Body of pancreas (tissue), 4 donors: ENCODE data around the gene DIAPH3.

ENCODE experiments used
- CTCF ChIP-seq, 7 experiments: fragments of 450-650 bp in 4 of 7; fragments of 200-600 bp in 3 of 7; sonication (generic) in 3 of 7; IDR thresholded peaks; one replicate each; pipeline ENCODE4 v1.5.1; 2016 to 2019; ENCODE audit warnings: antibody characterized with exemption in 7 of 7
- POLR2A ChIP-seq, 3 donors: fragments of 450-650 bp; IDR thresholded peaks; one replicate each; pipeline ENCODE4 v1.6.1; 2016; ENCODE audit warnings: antibody characterized with exemption in 3 of 3, mild to moderate bottlenecking in 2 of 3

GRCh38 chr13:59856281-59856810, 307.4 kb downstream of the DIAPH3 start:
- TF ChIP-seq POLR2A (IDR thresholded peaks at IDR 0.05) (no peak), CTCF (IDR thresholded peaks at IDR 0.05) (no peak)
